Memory B cell (primary cell): ENCODE measurements around the gene ACBD4.

Source experiments
- ATAC-seq: fragments of 150-1000 bp; cut with Tn5 transposase; 2 replicates; pipeline ENCODE4 v1.10.0; 2021; ENCODE audit warnings: low read depth, mild to moderate bottlenecking, moderate library complexity
- DNase-seq, 2 donors: peaks; one replicate each; pipeline ENCODE4 v3.0.0; 2022; ENCODE audit warnings: low spot score in 2 of 2
- H3K27ac Mint-ChIP-seq: one replicate; pipeline ENCODE4 v1.8.0; 2022; ENCODE audit warnings: mild to moderate bottlenecking, moderate library complexity, mixed read lengths
- H3K27me3 Mint-ChIP-seq: one replicate; pipeline ENCODE4 v1.8.0; 2022; ENCODE audit warnings: mixed read lengths
- H3K36me3 Mint-ChIP-seq: one replicate; pipeline ENCODE4 v1.8.0; 2022; ENCODE audit warnings: mild to moderate bottlenecking, mixed read lengths
- H3K4me1 Mint-ChIP-seq: one replicate; pipeline ENCODE4 v1.8.0; 2022; ENCODE audit warnings: mixed read lengths
- H3K4me3 Mint-ChIP-seq: one replicate; pipeline ENCODE4 v1.8.0; 2022; ENCODE audit warnings: mild to moderate bottlenecking, moderate library complexity, mixed read lengths
- H3K9me3 Mint-ChIP-seq: one replicate; pipeline ENCODE4 v1.8.0; 2022; ENCODE audit warnings: mixed read lengths

ACBD4 gene

DNA sequence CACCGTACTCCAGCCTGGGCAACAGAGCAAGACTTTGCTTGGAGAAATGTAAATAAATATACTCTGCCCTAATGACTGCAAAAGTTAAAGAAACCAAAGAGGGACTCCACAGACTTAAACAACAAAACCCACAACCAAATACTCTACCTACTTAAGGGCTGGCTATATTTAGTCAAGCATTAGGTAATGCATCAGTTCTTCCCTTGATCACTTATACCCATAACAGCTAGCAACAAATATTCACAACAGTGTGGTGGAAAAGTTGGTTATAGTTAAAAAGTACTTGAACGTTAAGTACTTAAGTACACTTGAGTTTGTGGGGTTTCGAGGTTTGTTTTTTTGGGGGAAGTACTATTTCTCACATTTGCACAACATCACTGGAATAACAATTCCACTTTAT is 20.8 kb downstream of the ACBD4 start:
- DNase-seq (no peak), ATAC-seq (no peak)
- Mint-ChIP-seq H3K4me1 (peaks cover 15% of the 10 kb centered on the region), H3K9me3 (no peaks in the 10 kb centered on the region), H3K36me3 (peaks cover 5% of the 10 kb centered on the region), H3K27me3 (no peaks in the 10 kb centered on the region), H3K27ac (no peak overlapping the region), H3K4me3 (no peak overlapping the region)

DNA sequence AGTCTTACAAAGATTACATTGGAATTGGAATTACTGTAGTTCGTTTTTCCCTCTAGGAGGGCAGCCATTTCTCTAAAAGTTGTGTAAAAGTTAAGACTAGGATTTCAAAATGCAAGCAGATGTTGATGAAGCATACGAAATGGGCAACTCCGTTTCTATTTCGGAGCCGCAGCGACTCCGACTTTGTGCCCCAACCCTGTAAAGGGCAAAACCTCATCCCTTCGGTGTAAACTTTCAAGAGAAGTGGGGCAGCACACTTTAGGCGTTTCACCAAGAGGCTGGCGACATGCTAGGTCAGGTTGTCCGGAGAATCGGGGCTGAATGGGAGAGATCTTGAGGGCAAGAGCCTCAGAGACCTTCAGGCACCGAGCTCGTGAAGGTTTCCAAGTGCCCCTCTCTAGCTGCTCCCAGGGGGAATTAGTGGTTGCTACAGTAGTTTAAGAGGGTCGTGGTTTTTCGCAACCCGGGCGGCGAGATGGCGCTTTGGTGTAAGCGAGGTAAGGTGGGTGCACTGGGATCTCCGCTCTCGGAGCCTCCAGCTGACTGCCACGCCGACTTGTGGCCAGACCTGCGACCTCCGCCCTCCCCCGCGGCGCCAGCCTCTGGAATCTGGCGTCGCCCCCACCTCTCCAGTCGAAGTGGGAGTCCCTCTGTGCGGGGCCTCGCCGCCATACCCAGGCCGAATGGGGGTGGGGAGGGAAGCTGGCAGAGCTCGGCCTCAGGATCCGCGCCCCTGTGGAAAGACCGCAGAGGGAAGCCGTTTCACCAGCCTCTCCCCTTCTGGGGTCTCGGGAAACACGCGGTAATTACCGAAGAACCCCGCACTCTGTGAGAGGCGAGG is 25.2 kb downstream of the ACBD4 start:
- DNase-seq (no peak), ATAC-seq (peak; percentile 32)
- Mint-ChIP-seq H3K4me3 (peak overlapping the region; percentile 90), H3K27me3 (no peaks in the 10 kb centered on the region), H3K4me1 (peaks cover 16% of the 10 kb centered on the region), H3K9me3 (no peaks in the 10 kb centered on the region), H3K36me3 (peaks cover 5% of the 10 kb centered on the region), H3K27ac (peak overlapping the region; percentile 96)

DNA sequence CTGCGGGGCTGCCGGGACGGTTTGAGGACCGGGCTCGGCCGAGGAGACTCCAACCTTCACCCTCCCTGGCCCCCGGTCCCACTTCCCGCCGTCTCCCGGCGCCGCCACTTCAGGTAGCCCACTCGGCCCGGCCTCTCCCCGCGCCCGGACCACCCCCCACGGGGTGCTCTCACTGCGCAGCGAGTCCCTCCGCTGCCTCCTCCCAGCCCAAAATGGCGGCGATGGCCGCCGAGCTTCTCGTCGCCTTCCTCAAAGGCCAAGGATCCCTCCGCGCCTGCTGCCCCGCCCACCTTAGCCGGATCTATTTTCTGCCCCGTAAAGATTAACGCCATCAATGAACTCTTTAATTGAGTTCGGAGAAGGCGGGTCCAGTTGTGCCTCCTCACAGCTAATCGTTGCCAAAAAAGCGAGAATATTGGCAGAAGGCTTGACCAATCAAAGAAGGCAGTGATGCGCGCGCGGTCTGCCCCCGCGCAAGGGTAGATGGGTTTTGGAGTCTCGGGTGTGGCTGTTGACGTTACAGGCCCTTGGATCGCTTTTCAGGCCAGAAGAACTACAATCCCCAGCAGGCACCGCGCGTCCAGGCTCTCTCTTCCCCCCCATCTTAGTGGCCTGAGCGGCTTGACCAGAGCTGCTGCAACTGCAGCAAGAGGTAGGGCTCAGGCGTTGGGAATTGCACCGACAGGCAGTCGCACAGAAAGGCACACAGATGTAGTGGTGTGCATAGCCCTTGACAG is 26.0 kb downstream of the ACBD4 start, which contains the start of gene HEXIM2:
TSS of gene HEXIM2 (plus strand) at position 588 of the 737 bp plus-strand sequence. CDS start 919 bp downstream, outside the sequence.
- ATAC-seq, result peak; percentile 91

DNA sequence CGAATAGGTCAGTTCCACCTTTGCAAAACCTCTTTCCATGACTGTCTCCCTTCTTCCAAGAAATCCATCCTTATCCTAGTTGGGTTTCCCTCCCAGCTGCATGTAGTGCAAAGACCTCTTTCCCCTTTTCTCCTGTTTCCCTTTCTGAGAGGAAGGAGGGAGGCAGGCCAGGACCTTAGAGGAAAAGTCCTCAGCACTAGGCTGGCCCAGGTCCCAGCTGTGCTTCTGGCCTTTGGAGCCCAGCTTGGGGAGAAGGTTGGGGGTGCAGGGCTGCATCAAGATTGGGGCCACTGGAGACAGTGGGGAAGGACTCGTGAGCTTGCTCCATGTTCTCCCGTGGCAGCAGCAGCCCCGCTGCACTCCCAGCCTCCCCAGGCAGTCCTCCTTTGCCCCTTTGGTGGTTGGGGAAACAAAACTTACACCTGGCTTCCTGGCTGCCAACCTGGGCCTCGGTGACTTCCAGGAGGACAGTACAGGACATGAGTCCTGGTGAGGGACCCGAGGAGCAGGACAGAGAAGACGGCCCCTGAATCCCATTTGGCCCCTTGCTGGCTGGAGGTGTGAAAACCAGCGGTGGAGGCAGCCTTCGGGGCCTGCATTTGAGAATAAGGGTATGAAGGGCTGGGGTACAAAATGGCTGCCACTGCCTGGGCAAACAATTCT is 26.7 kb downstream of the ACBD4 start:
- H3K27me3 Mint-ChIP-seq, result no peaks in the 10 kb centered on the region
- peak in 1 of 2 donors; percentile 26 for DNase-seq
- H3K36me3 Mint-ChIP-seq, result peaks cover 8% of the 10 kb centered on the region
- peaks cover 15% of the 10 kb centered on the region for H3K4me1 Mint-ChIP-seq
- no peaks in the 10 kb centered on the region for H3K9me3 Mint-ChIP-seq
- no peak for ATAC-seq
- peak overlapping the region; percentile 90 for H3K4me3 Mint-ChIP-seq
- H3K27ac Mint-ChIP-seq, result peak overlapping the region; percentile 96

More for the DNA sequence above, 26.0 kb downstream of the ACBD4 start, which contains the start of gene HEXIM2:
- peak within 1 kb of the TSS; percentile 90 for H3K4me3 Mint-ChIP-seq
- H3K27ac Mint-ChIP-seq, result peak within 1 kb of the TSS; percentile 96
- peaks cover 14% of the 10 kb centered on the region for H3K4me1 Mint-ChIP-seq
- peak; percentile 99 for DNase-seq
- H3K9me3 Mint-ChIP-seq, result no peaks in the 10 kb centered on the region
- H3K36me3 Mint-ChIP-seq, result peaks cover 7% of the 10 kb centered on the region
- no peaks in the 10 kb centered on the region for H3K27me3 Mint-ChIP-seq

DNA sequence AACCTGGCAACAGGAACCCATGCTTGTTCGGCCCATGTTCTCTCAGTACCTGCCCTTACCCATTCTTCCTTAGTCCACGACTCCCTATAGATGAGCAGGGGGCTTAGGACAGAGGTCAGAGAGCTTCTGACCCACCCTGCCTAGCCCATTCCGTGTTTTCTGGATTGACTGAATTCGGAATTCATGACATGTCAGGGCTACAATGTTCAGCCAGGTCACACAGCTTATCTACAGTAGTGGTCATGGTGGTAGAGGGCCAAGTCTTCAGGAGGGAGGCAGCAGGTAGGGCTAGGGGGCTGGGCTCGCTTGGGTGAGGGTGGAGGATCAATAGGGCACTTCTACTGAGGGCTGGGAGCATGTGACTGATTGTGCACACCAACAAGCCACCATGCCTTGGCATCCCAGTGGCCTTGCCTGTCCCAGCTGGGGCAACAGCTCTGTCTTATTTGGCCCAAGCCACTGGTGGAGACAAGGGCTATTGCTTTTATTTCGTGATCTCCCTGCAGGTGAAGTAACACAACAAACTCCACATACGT is 29.3 kb downstream of the ACBD4 start:
- Mint-ChIP-seq H3K9me3 (no peaks in the 10 kb centered on the region), H3K36me3 (peaks cover 3% of the 10 kb centered on the region), H3K27ac (no peak overlapping the region), H3K27me3 (no peaks in the 10 kb centered on the region), H3K4me3 (no peak overlapping the region), H3K4me1 (peaks cover 8% of the 10 kb centered on the region)
- DNase-seq (no peak), ATAC-seq (no peak)

DNA sequence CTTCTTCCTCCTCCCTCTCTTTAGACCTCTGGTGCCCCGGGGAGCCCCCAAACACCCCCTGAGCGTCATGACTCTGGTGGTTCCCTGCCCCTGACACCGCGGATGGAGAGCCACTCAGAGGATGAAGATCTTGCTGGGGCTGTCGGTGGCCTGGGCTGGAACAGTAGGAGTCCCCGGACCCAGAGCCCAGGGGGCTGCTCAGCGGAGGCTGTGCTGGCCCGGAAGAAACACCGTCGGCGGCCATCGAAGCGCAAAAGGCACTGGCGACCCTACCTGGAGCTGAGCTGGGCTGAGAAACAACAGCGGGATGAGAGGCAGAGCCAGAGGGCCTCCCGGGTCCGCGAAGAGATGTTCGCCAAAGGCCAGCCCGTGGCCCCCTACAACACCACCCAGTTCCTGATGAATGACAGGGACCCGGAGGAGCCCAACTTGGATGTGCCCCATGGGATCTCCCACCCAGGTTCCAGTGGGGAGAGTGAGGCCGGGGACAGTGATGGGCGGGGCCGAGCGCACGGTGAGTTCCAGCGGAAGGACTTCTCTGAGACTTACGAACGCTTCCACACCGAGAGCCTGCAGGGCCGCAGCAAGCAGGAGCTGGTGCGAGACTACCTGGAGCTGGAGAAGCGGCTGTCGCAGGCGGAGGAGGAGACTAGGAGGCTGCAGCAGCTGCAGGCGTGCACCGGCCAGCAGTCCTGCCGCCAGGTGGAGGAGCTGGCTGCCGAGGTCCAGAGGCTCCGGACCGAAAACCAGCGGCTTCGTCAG is 33.7 kb downstream of the ACBD4 start:
- Mint-ChIP-seq H3K36me3 (peaks cover 3% of the 10 kb centered on the region), H3K27me3 (no peaks in the 10 kb centered on the region), H3K27ac (no peak overlapping the region), H3K4me3 (no peak overlapping the region), H3K9me3 (no peaks in the 10 kb centered on the region), H3K4me1 (peaks cover 8% of the 10 kb centered on the region)
- DNase-seq (no peak), ATAC-seq (no peak)

DNA sequence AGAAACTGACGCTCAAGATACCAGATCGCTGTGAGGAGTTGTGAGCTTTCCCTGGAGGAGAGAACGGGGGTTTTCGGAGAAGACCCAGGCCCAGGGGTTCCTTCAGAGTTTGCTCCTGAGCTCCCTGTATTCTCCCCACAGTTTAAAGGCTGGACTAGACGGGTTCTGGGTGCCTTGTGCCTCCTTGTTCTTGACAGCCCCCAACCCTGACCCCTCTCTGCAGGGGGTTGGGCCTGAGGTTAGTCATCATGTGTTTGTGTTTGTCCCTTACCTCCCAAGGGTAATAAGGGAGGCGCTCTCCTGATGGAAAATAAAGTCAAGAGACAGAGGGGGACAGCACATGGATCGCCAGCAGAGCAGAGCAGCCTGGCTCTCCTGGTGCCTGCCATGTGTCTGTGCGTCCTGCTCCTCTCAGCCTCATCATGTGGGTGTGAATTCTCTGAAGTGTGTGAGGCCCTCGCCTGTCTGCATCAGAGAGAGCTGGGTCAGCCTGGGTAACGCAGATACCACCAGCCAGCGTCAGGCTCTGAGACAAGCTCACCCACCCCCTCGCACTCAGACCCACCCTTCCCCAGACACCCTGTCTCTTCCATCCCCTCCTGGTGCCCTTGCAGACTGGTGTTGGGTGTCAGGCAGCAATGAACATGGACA is 34.9 kb downstream of the ACBD4 start:
- no peaks in the 10 kb centered on the region for H3K27me3 Mint-ChIP-seq
- H3K4me1 Mint-ChIP-seq, result peaks cover 8% of the 10 kb centered on the region
- DNase-seq, result no peak
- no peak overlapping the region for H3K4me3 Mint-ChIP-seq
- ATAC-seq, result no peak
- H3K27ac Mint-ChIP-seq, result no peak overlapping the region
- peaks cover 3% of the 10 kb centered on the region for H3K36me3 Mint-ChIP-seq
- H3K9me3 Mint-ChIP-seq, result no peaks in the 10 kb centered on the region

- no peak for DNase-seq
- no peaks in the 10 kb centered on the region for H3K27me3 Mint-ChIP-seq
- ATAC-seq, result no peak
- H3K36me3 Mint-ChIP-seq, result peaks cover 3% of the 10 kb centered on the region
- H3K4me3 Mint-ChIP-seq, result peak overlapping the region; percentile 5
- H3K9me3 Mint-ChIP-seq, result no peaks in the 10 kb centered on the region
- peaks cover 8% of the 10 kb centered on the region for H3K4me1 Mint-ChIP-seq
- no peak overlapping the region for H3K27ac Mint-ChIP-seq
Measured at GRCh38 chr17:45170931-45171337, 35.4 kb downstream of the ACBD4 start.

GRCh38 chr17:45171338-45172231 is 36.1 kb downstream of the ACBD4 start:
- Mint-ChIP-seq H3K4me1 (peaks cover 5% of the 10 kb centered on the region), H3K36me3 (no peaks in the 10 kb centered on the region), H3K27ac (peak overlapping the region; percentile 60), H3K9me3 (no peaks in the 10 kb centered on the region), H3K27me3 (no peaks in the 10 kb centered on the region), H3K4me3 (peak overlapping the region; percentile 59)
- DNase-seq, result no peak
- no peak for ATAC-seq

DNA sequence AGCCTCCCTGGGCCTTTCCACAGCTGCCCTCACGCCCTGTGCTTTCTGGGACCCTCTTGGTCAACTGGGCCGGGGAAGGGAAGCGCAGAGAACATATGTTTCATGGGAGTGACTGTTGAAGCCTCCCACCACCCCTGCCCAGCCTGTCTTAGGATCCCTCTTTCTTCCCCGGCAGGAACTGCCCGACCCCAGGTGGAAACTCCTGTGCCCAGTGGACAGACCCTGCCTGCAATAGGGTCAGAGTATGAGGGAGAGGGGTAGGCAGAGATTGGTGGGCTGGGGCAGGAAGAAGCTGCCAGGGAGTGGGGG is 36.7 kb downstream of the ACBD4 start:
- H3K27me3 Mint-ChIP-seq, result no peaks in the 10 kb centered on the region
- peak overlapping the region; percentile 60 for H3K27ac Mint-ChIP-seq
- no peaks in the 10 kb centered on the region for H3K36me3 Mint-ChIP-seq
- ATAC-seq, result no peak
- H3K4me1 Mint-ChIP-seq, result peaks cover 5% of the 10 kb centered on the region
- H3K9me3 Mint-ChIP-seq, result no peaks in the 10 kb centered on the region
- peak overlapping the region; percentile 59 for H3K4me3 Mint-ChIP-seq
- DNase-seq, result no peak

DNA sequence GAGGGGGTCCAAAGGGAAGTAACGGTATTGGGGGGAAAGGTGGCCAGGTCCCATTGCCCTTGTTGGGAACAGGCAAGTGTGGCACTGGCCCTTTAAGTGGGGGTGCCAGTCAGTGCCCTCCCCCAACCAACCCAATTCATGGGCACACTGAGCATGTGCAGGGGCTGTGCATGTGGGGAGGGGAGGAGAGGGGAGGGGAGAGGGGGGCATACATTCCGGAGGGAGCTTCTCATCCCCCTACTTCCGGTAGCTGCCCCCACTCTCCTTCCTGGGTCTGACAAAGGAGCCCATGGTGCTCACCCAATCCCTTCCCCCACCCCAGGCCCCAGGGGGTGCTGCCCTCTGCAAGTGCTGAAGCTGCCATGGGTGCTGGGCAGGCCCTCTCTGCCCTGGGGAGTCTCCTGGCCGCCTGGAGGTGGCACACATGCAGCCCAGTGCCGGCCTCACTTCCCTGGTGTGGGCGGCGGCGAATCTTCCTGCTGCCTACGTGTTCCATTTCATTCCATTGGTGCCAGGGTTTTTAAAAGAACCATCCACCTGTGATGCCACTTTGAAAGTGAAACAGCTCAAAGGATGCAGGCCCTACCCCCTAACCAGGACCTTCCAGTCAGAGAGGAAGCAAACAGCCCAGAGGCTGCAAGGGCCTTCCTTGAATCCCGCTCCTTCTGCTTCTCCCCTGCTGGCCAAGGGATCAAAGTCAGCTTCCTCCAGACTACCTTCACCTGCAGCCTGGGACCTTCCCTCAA is 37.2 kb downstream of the ACBD4 start:
- no peaks in the 10 kb centered on the region for H3K9me3 Mint-ChIP-seq
- no peaks in the 10 kb centered on the region for H3K27me3 Mint-ChIP-seq
- peaks cover 5% of the 10 kb centered on the region for H3K4me1 Mint-ChIP-seq
- peak overlapping the region; percentile 84 for H3K27ac Mint-ChIP-seq
- ATAC-seq, result peak; percentile 77
- DNase-seq, result peak in 1 of 2 donors; percentile 34
- peak overlapping the region; percentile 59 for H3K4me3 Mint-ChIP-seq
- H3K36me3 Mint-ChIP-seq, result no peaks in the 10 kb centered on the region

GRCh38 chr17:45175759-45176115 is 40.2 kb downstream of the ACBD4 start:
- Mint-ChIP-seq H3K4me3 (no peak overlapping the region), H3K9me3 (no peaks in the 10 kb centered on the region), H3K4me1 (peaks cover 5% of the 10 kb centered on the region), H3K27me3 (no peaks in the 10 kb centered on the region), H3K36me3 (no peaks in the 10 kb centered on the region), H3K27ac (no peak overlapping the region)
- no peak for ATAC-seq
- no peak for DNase-seq
